H1 (cell line): Measurements from ENCODE around the gene GPR15LG. TPM values are rescaled to one million over a fixed set of nuclear protein-coding genes. Genes with fewer than 3 reads are reported as not detected.

Source experiments
- POLR2AphosphoS5 ChIP-seq: IDR thresholded peaks from 2 replicates; pipeline ENCODE4 v1.6.1; 2011; ENCODE audit warnings: low read depth, low read length
- RXRA ChIP-seq: IDR thresholded peaks from 2 replicates; pipeline ENCODE4 v1.6.1; 2011; ENCODE audit warnings: low read depth, mild to moderate bottlenecking, low read length, moderate library complexity; ENCODE audit not compliant: insufficient read depth
- polyA plus RNA-seq, 7 experiments: library from polyadenylated mRNA; depleted of rRNA in 3 of 7; stranded (reverse) in 5 of 7; unstranded in 2 of 7; fragments of >200 nt in 5 of 7; fragments of 200-250 nt in 2 of 7; gene quantifications; 1 replicate in 5 of 7; 2 replicates in 1 of 7; 4 replicates in 1 of 7; pipeline versions ENCODE4 v1.2.1 to v1.2.3, GENCODE V29; 2011 to 2013; ENCODE audit warnings: missing spikeins in 2 of 7, mixed read lengths in 2 of 7
- total RNA-seq: library from RNA; stranded (reverse); fragmentation: NEBNext Ultra II Directional; extraction: Animal tissue kit (Norgen Biotek cat#: 25700); gene quantifications from 2 replicates; pipeline ENCODE4 v1.2.1, GENCODE V29; 2021

GPR15LG gene
- total and polyA plus RNA-seq, 2 of the 8 experiments (the other 6 are each of a cell fraction or from before 2014, with no cell fraction given), result not detected

- TF ChIP-seq RXRA (no peak), POLR2AphosphoS5 (no peak)
- TF ChIP-seq, all 59 proteins: peak for 0
Measured at GRCh38 chr10:84227810-84228209, 54.2 kb downstream of the GPR15LG start (continued).
